Endothelial cell of umbilical vein (primary cell): ENCODE measurements around the gene CILP2.

Experiments used
- JUN ChIP-seq: IDR thresholded peaks from 2 replicates; pipeline ENCODE4 v1.6.1; 2011; ENCODE audit warnings: borderline replicate concordance, low read depth; ENCODE audit not compliant: insufficient read length, insufficient read depth
- TF ChIP-seq, protein P1 (sequence below), 2 donors: IDR thresholded peaks; 1 replicate in 1 of 2; 2 replicates in 1 of 2; pipeline ENCODE4 v1.5.1; 2011; ENCODE audit warnings: low read length in 2 of 2, mild to moderate bottlenecking in 2 of 2, moderate library complexity in 2 of 2, control low read depth in 1 of 2, inconsistent platforms in 1 of 2, low read depth in 1 of 2; ENCODE audit not compliant: insufficient read depth in 1 of 2; ENCODE audit errors: extremely low read depth in 1 of 2

DNA sequence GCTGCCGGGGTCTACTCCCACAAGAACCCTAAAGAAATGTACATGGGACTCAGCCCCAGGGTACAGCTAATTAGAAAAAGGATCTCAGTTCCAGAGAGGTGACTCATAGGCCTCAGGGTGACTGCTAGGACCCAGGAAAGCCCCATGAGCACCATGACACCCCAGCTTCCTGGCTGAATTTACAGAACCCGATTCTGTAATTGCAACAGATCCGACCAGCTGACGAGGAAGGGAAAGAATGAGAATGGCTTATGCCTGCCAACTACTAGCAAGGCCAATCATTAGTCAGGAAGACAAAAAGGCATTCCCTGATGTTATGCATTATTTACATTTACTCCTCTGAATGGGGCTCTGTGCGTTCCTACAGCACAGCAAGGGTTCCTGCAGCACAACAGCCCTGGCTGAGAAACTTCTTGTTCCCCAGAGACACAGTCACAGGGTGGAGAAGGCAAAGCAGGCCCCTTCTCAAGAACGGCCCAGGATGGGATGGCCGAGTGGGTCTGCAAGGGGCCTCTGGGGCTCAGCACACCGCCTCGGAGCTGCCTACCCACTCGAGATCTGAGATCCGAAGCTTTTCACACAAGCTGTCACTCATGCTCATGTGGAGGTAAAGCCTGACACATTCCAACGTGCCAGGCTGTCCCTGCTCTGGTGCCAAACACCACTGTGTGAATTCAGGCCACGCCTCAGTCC, 53.2 kb downstream of the CILP2 start:
- TF ChIP-seq, protein P1, sequence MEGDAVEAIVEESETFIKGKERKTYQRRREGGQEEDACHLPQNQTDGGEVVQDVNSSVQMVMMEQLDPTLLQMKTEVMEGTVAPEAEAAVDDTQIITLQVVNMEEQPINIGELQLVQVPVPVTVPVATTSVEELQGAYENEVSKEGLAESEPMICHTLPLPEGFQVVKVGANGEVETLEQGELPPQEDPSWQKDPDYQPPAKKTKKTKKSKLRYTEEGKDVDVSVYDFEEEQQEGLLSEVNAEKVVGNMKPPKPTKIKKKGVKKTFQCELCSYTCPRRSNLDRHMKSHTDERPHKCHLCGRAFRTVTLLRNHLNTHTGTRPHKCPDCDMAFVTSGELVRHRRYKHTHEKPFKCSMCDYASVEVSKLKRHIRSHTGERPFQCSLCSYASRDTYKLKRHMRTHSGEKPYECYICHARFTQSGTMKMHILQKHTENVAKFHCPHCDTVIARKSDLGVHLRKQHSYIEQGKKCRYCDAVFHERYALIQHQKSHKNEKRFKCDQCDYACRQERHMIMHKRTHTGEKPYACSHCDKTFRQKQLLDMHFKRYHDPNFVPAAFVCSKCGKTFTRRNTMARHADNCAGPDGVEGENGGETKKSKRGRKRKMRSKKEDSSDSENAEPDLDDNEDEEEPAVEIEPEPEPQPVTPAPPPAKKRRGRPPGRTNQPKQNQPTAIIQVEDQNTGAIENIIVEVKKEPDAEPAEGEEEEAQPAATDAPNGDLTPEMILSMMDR (IDR thresholded peaks at IDR 0.05; ENCODE audit: extremely low read depth in 1 of 2, insufficient read depth in 1 of 2, low read depth in 1 of 2, low read length in 2 of 2): no peak
- no peak for TF ChIP-seq JUN
